Adrenal gland (tissue), 5 donors: ENCODE measurements around the gene CST5.

ENCODE experiments used
- CTCF ChIP-seq, 6 experiments: fragments of 450-650 bp in 4 of 6; fragments of 200-600 bp in 2 of 6; sonication (generic) in 1 of 6; IDR thresholded peaks; 1 replicate in 5 of 6; 2 replicates in 1 of 6; pipeline versions ENCODE4 v1.5.1 to v1.8.0; 2016 to 2021; ENCODE audit warnings: antibody characterized with exemption in 6 of 6, mild to moderate bottlenecking in 2 of 6, moderate library complexity in 1 of 6
- POLR2A ChIP-seq, 2 donors: fragments of 450-650 bp; IDR thresholded peaks; one replicate each; pipeline ENCODE4 v1.6.1; 2017; ENCODE audit warnings: antibody characterized with exemption in 2 of 2, mild to moderate bottlenecking in 2 of 2, moderate library complexity in 1 of 2
- donor health status: DM: no; HTN: no; CAD: no.

DNA sequence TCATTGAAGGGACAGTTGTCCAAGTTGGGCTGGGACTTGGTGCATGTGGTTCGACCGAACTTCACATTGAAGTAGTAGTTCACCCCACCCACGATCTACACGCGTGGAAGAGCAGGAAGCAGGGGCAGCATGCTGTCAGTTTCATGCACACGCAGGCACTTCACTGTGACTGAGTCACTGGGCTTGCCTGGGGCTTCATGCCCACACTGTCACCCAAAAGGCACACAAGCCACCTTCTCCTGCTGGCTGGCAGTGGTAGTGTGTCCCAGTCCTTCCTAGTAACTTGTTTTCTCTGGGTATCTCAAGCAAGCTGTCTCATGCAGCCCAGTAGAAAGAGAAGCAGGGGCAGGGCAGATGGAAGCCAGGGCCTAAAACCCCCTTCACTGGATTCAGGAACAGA, 2.0 kb downstream of the CST5 start:
- TF ChIP-seq CTCF (IDR thresholded peaks at IDR 0.05) = no peak
- TF ChIP-seq POLR2A (IDR thresholded peaks at IDR 0.05) = no peak
